SW480 (cell line): ENCODE measurements around the gene LGALS3BP.
A peak's percentile ranks its signal among the peaks of the same experiment; 100 is the strongest.

Experiments
- DNase-seq: peaks from one replicate; pipeline ENCODE4 v3.0.0-alpha.2; 2016; ENCODE audit warnings: low spot score

Gene LGALS3BP

GRCh38 chr17:78999056-78999768 is 19.5 kb upstream of the LGALS3BP start:
- DNase-seq, result no peak

DNA sequence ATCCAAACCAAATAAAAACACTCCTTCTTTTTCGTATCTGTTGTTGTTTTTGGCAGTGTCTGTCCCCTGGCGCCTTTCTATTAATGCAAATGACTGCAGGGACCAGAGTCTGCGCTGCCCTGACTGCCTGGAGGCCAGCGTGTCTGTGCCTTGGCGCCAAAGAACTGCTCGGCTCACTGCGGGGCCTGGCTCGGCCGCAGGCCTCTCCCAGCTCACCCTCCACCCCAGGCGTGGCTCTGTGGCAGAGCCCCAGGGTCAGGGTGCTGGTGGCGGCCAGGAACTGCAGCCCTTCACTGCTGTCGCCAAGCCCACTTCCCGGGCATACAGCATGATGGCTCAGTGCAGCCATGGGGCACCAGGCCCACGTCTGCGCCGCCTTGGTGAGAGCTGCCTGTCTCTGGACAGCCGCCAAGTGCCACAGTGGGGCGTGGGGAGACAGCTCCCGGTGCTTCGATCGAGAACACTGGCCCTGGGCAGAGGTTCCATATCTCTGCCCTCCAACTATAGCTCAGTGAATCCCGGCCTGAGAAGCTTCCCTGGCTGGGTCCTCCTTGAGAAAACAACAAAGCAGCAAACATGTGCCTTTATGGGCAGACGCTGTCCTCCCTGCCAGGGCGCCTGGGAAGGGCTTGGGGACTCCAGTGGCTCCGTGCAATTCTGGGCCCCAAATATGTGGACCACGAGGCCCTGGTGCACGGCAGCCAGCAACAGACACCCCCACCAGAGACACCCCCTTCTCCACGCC is 18.8 kb upstream of the LGALS3BP start:
- no peak for DNase-seq

GRCh38 chr17:78997881-78998280 is 18.2 kb upstream of the LGALS3BP start:
- DNase-seq, result no peak

DNA sequence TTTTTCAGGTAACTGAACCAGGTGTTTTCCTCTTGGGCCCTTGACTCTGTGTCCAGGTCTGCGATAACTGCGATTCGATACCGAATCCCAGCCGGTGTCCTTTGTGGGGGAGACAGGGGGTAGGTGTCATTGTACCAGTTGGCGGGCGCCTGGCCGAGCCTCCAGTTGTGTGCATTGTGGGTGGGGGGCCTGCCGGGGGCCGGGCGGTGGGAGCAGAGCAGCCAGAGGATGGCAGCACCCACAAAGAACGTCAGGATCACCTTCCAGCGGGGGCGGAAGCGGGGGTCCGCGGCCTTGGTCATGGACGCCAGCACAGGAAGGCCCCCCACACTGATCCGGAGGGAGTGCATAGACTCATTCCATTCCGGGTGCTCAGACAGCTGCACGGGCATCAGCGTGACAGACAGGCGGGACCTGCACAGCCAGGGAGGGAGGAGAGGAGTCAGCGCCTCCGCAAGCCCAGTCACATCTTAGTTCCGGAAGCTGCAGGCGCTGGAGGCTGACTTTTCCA is 17.6 kb upstream of the LGALS3BP start:
- no peak for DNase-seq

GRCh38 chr17:78996781-78997201 is 17.1 kb upstream of the LGALS3BP start:
- DNase-seq, result no peak

- peak; percentile 47 for DNase-seq
These were observed 16.2 kb upstream of the LGALS3BP start for GRCh38 chr17:78995761-78996451.

GRCh38 chr17:78995022-78995760 is 15.5 kb upstream of the LGALS3BP start:
- no peak for DNase-seq

DNA sequence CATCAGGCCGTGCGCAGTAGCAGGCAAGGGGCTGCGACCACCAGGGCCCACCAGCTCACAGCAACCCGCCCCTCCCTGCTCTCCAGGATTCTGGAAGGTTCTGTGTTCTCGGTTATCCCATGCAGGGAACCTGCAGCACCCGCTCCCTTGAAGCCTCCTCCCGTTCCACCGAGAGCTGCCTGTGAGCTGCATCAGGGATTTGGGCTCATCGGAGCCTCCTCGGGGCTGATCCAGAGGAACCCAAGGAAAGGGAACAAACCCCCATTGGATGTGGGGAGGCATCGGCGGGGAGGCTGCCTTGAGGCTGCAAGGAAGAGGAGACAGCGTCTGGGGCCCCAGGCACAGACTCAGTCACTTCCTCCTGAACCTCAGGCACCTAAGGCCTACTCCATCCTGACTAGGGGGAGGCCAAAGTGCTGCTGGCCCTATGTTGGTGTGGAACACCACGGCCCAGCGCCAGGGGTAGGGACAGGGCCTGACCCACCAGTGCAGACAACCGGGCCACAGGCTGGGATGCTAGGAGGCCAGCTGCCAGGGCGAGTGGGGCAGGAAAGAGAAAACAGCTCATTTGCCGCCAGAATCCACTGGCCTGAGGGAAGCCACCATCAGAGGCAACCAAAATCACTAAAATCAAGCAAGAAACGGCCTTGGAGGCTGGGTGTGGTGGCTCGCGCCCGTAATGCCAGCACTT is 14.4 kb upstream of the LGALS3BP start:
- DNase-seq, result no peak

- DNase-seq, result no peak
These were observed 13.7 kb upstream of the LGALS3BP start for GRCh38 chr17:78993241-78993956.

DNA sequence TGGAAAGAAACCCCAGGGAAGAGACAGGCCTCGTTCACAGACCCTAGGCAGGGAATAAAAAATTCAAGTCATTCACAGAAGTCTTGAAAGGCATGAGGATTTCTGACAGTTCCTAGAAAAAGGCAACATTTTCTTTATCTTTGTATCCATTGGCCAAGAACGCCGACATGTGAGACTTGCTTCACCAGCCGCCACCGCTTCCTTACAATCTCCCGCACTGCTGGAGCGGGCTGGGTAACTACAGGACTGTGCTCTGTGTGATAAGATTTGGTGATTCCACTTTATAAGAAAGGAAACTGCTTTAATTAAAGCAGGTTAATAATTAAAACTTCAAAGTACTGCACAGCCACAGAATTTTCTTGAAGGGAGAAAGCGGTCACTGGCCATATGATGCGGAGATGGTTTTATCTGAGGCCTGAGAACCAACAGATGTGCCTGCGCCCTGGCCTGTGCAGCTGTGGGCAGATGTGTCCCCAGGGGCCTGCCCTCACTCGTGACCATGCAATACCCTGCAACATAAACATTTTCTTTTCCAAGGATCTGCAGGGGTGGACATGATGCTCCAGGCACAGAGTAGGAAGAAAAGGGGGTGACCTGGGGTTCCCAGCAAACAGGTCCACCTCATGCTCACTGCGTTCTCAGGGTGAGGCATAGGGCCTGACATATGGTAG is 13.0 kb upstream of the LGALS3BP start:
- DNase-seq, result no peak

- no peak for DNase-seq
These were observed 12.3 kb upstream of the LGALS3BP start for GRCh38 chr17:78991906-78992532.

GRCh38 chr17:78991017-78991738 is 11.5 kb upstream of the LGALS3BP start:
- no peak for DNase-seq

DNA sequence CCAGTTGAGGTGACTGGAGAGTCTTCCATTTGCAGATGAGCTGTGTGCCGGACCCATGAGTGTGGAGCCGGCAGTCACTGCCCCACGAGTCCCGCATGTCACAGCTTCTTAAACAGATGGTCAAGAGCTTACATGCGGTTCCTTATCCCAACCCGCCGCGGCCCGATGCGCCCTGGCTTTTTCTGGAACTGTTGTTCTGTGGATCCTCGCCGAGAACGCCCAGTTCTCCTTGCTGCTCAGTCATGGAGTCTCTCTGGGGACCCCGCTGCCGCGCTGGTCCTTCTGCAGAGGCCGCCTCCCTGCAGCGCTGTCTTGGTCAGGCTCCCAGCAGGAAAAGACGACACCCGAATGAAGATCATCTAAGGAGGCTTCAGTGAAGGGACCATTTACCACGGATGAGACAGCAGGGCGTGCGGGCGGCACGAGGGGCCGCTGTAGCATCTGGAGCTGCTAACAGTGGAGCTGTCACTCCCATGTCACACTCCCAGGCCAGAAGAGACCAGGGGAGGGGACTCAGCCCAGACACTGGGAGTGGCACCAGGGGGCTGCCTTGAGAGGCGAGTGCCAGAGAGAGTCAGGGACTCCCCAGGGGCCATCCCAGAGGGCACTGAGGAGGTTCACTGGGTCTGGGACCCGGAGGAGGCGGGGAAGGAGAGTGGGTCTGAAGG is 10.8 kb upstream of the LGALS3BP start:
- DNase-seq, result no peak

DNA sequence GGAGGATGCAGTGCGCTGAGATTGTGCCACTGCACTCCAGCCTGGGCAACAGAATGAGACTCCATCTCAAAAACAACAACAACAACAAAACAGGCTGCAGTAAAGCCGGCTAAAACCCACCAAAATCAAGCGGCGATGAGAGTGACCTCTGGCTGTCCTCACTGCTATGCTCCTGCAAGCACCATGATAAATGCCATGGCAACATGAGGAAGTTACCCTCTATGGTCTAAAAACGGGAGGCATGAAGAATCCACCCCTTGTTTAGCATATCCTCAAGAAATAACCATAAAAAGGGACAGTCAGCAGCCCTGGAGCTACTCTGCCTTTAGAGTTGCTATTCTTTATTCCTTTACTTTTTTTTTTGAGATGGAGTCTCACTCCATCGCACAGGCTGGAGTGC is 8.4 kb upstream of the LGALS3BP start:
- no peak for DNase-seq

DNA sequence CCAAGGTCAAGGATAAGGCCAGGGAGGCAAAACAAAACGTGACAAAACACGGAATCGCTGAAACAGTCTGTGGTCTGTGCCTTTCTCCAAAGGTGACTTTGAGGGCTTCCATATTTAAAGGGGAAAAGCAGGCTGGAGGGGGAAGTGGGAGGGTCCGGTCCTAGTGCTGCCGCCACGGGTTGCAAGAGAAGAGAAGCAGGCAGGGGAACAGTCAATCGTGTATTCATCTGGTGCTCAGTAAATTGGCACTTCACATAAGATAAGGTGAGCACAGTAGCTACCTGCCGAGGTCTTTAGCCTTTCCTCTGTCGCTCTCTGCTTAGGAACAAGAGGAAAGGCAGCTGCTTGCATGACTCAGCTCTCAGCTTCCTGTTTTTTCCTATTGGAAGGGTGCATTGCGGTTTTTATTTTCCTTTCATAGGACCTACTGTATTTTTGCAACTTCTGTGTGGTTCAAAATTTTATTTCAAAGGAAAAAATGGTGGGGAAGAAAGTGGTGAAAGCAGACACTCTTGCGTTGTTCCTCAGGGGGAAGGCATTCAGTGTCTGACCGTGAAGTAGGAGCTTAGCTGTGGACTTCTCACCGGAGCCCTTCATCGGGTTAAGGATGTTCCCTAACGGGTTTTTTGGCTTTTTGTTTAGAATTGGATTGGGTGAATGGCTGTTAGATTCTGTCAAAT is 7.1 kb upstream of the LGALS3BP start:
- peak; percentile 82 for DNase-seq

- DNase-seq, result no peak
These were observed 6.4 kb upstream of the LGALS3BP start for GRCh38 chr17:78986048-78986648.

DNA sequence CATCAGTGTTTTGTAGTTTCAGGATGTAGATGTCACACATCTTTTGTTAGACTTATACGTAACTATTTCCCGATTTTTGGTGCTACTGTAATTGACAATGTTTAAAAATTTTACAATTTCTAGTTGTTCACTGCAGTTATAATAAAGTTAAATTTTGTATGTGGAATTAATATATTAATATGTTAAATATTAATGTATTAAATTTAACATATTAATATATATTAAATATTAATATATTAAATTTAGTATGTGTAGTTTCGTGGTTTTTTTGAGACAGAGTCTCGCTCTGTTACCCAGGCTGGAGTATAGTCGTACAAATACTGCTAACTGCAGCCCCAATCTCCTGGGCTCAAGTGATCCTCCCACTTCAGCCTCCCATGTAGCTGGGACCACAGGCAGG is 5.7 kb upstream of the LGALS3BP start:
- no peak for DNase-seq
